ENCODE results near the gene WIF1. TPM values are rescaled to one million over a fixed set of nuclear protein-coding genes. Genes with fewer than 3 reads are reported as not detected.

The WIF1 gene
- total RNA-seq, 4 donors from 2014 or later: 6.1 TPM; not detected in 3

GRCh38 chr12:65123435-65124063, 2.4 kb upstream of the WIF1 start:
- no peak overlapping the region for H3K27ac ChIP-seq
- intact Hi-C loops (cut with DNase I): loop anchor here (5.0 kb wide), 1 partner anchor 231 kb away; no protein-coding TSS in a partner anchor
- peaks cover 0 to 87% (median 17%) of the 10 kb centered on the region in 4 donors for H3K27me3 ChIP-seq

GRCh38 chr12:65122703-65123102, 1.6 kb upstream of the WIF1 start:
- intact Hi-C loops (cut with DNase I): loop anchor here (5.0 kb wide), 1 partner anchor 230 kb away; no protein-coding TSS in a partner anchor

More at GRCh38 chr12:65123435-65124063, 2.4 kb upstream of the WIF1 start:
- no peaks in the 10 kb centered on the region for H3K9me3 ChIP-seq
- H3K36me3 ChIP-seq: no peaks in the 10 kb centered on the region
- TF ChIP-seq CTCF (IDR thresholded peaks at IDR 0.05) (peak; percentile 26 to 59 (median 46)), POLR2A (IDR thresholded peaks at IDR 0.05) (no peak)
- 9% methylated on average over 8 of the region's 8 CpGs for WGBS, 2 donors
- no peak overlapping the region for H3K4me3 ChIP-seq
- no peak for DNase-seq
- H3K4me1 ChIP-seq: peaks cover 8 to 13% (median 8%) of the 10 kb centered on the region in 3 donors

GRCh38 chr12:65121956-65122469, 908 bp upstream of the WIF1 start:
- no peak for DNase-seq
- intact Hi-C loops (cut with DNase I): loop anchor here (5.0 kb wide), 1 partner anchor 230 kb away; no protein-coding TSS in a partner anchor
- Histone ChIP-seq H3K4me3 (no peak overlapping the region), H3K9me3 (no peaks in the 10 kb centered on the region), H3K4me1 (peaks cover 8 to 13% (median 8%) of the 10 kb centered on the region in 3 donors), H3K27me3 (peaks cover 0 to 99% (median 17%) of the 10 kb centered on the region in 4 donors), H3K36me3 (no peaks in the 10 kb centered on the region), H3K27ac (no peak overlapping the region)
- TF ChIP-seq CTCF (IDR thresholded peaks at IDR 0.05) (no peak), POLR2A (IDR thresholded peaks at IDR 0.05) (no peak)
- WGBS, 2 donors: 84 to 89% methylated on average over 21 to 26 of the region's 34 CpGs

More at GRCh38 chr12:65122703-65123102, 1.6 kb upstream of the WIF1 start:
- no peak for TF ChIP-seq POLR2A (IDR thresholded peaks at IDR 0.05)
- no peak for TF ChIP-seq CTCF (IDR thresholded peaks at IDR 0.05)
- no peak overlapping the region for H3K4me3 ChIP-seq
- no peak overlapping the region for H3K27ac ChIP-seq
- DNase-seq: no peak
- peaks cover 8 to 13% (median 8%) of the 10 kb centered on the region in 3 donors for H3K4me1 ChIP-seq
- H3K27me3 ChIP-seq: peaks cover 0 to 93% (median 17%) of the 10 kb centered on the region in 4 donors
- WGBS, 2 donors: 46 to 66% methylated on average over 5 of the region's 5 CpGs
- no peaks in the 10 kb centered on the region for H3K9me3 ChIP-seq
- no peaks in the 10 kb centered on the region for H3K36me3 ChIP-seq

- Histone ChIP-seq H3K9me3 (no peaks in the 10 kb centered on the region), H3K27me3 (peaks cover 0 to 81% (median 17%) of the 10 kb centered on the region in 4 donors), H3K4me3 (no peak overlapping the region), H3K27ac (no peak overlapping the region), H3K4me1 (peaks cover 8 to 13% (median 8%) of the 10 kb centered on the region in 3 donors), H3K36me3 (no peaks in the 10 kb centered on the region)
- intact Hi-C loops (cut with DNase I): no loop called here
- WGBS, 2 donors: 81 to 94% methylated on average over 3 of the region's 3 CpGs
- no peak for DNase-seq
- TF ChIP-seq POLR2A (IDR thresholded peaks at IDR 0.05): no peak
- TF ChIP-seq CTCF (IDR thresholded peaks at IDR 0.05): no peak
Observed at GRCh38 chr12:65119063-65119462, 2.0 kb downstream of the WIF1 start.

- no peaks in the 10 kb centered on the region for H3K4me1 ChIP-seq
Observed at GRCh38 chr12:65113621-65114035, 7.5 kb downstream of the WIF1 start.

More at GRCh38 chr12:65113621-65114035, 7.5 kb downstream of the WIF1 start:
- WGBS, 2 donors: 11 to 13% methylated on average over 1 of the region's 1 CpG
- H3K9me3 ChIP-seq: no peaks in the 10 kb centered on the region
- peaks cover 0 to 43% (median 0%) of the 10 kb centered on the region in 4 donors for H3K27me3 ChIP-seq
- intact Hi-C loops (cut with DNase I): no loop called here
- no peak for DNase-seq
- TF ChIP-seq CTCF (IDR thresholded peaks at IDR 0.05) (no peak), POLR2A (IDR thresholded peaks at IDR 0.05) (no peak)
- H3K36me3 ChIP-seq: no peaks in the 10 kb centered on the region
- H3K27ac ChIP-seq: no peak overlapping the region
- no peak overlapping the region for H3K4me3 ChIP-seq

Measured in esophagus squamous epithelium (tissue), 5 donors.